CD14-positive monocyte (primary cell): ENCODE results near the gene IGFBP2. TPM values are rescaled to one million over a fixed set of nuclear protein-coding genes. Genes with fewer than 3 reads are reported as not detected.

ENCODE experiments used
- DNase-seq, 3 donors: peaks; one replicate each; pipeline ENCODE4 v3.0.0-alpha.2; 2011 to 2022
- H2AFZ ChIP-seq: 2 replicates; pipeline ENCODE4 v1.6.0; 2012; ENCODE audit warnings: mild to moderate bottlenecking, low read depth, low read length, inconsistent platforms; ENCODE audit not compliant: insufficient read depth, poor library complexity, severe bottlenecking
- H3K27ac ChIP-seq, 2 donors: 1 replicate in 1 of 2; 2 replicates in 1 of 2; pipeline ENCODE4 v1.5.1; 2012 to 2013; ENCODE audit warnings: low read length in 2 of 2, control low read depth in 1 of 2, inconsistent platforms in 1 of 2, low read depth in 1 of 2, mild to moderate bottlenecking in 1 of 2
- H3K27me3 ChIP-seq, 2 donors: one replicate each; pipeline versions ENCODE4 v1.6.0 to v1.6.1; 2011 to 2013; ENCODE audit warnings: low read length in 2 of 2; ENCODE audit not compliant: control insufficient read depth in 2 of 2, insufficient read depth in 2 of 2
- H3K36me3 ChIP-seq, 2 donors: replicated peaks in 1 of 2; 1 replicate in 1 of 2; 2 replicates in 1 of 2; pipeline versions ENCODE4 v1.5.1 to v1.6.1; 2012 to 2013; ENCODE audit warnings: low read length in 2 of 2, control low read depth in 1 of 2, inconsistent platforms in 1 of 2, mild to moderate bottlenecking in 1 of 2; ENCODE audit not compliant: insufficient read depth in 2 of 2, control insufficient read depth in 1 of 2
- H3K4me1 ChIP-seq, 2 donors: 1 replicate in 1 of 2; 2 replicates in 1 of 2; pipeline versions ENCODE4 v1.5.1 to v1.6.1; 2012 to 2013; ENCODE audit warnings: low read length in 2 of 2, control low read depth in 1 of 2, inconsistent platforms in 1 of 2, mild to moderate bottlenecking in 1 of 2, moderate library complexity in 1 of 2; ENCODE audit not compliant: insufficient read depth in 2 of 2, control insufficient read depth in 1 of 2
- H3K4me2 ChIP-seq: replicated peaks from 2 replicates; pipeline ENCODE3; 2012; ENCODE audit warnings: low read length, moderate library complexity, mild to moderate bottlenecking; ENCODE audit not compliant: poor library complexity, severe bottlenecking; ENCODE audit errors: extremely low read depth
- H3K4me3 ChIP-seq, 3 experiments: fragments of 200-600 bp in 1 of 3; sonication (generic) in 1 of 3; replicated peaks in 1 of 3; 1 replicate in 2 of 3; 2 replicates in 1 of 3; pipeline ENCODE4 v1.5.1; 2011 to 2013; ENCODE audit warnings: low read length in 3 of 3, mild to moderate bottlenecking in 3 of 3, control low read depth in 2 of 3, low read depth in 2 of 3, inconsistent platforms in 1 of 3, moderate library complexity in 1 of 3
- H3K79me2 ChIP-seq: 2 replicates; pipeline ENCODE4 v1.6.0; 2012; ENCODE audit warnings: mild to moderate bottlenecking, control low read depth, inconsistent platforms, low read length, moderate library complexity; ENCODE audit not compliant: insufficient read depth
- H3K9ac ChIP-seq: 2 replicates; pipeline ENCODE4 v1.6.0; 2017; ENCODE audit warnings: low read length, mild to moderate bottlenecking; ENCODE audit not compliant: insufficient read depth, poor library complexity, severe bottlenecking
- H3K9me3 ChIP-seq, 2 donors: replicated peaks in 1 of 2; 1 replicate in 1 of 2; 2 replicates in 1 of 2; pipeline versions ENCODE4 v1.5.1 to v1.6.1; 2012 to 2013; ENCODE audit warnings: low read length in 2 of 2, control low read depth in 1 of 2; ENCODE audit not compliant: control insufficient read depth in 1 of 2, insufficient read depth in 1 of 2
- H4K20me1 ChIP-seq: 2 replicates; pipeline ENCODE4 v1.6.0; 2012; ENCODE audit warnings: mild to moderate bottlenecking, low read length, control low read depth, moderate library complexity; ENCODE audit not compliant: insufficient read depth
- H3K27ac Mint-ChIP-seq, 7 donors: one replicate each; pipeline ENCODE4 v1.8.0; 2020; ENCODE audit warnings: mild to moderate bottlenecking in 7 of 7, mixed read lengths in 7 of 7, moderate library complexity in 6 of 7, inconsistent platforms in 2 of 7
- H3K27me3 Mint-ChIP-seq, 3 donors: one replicate each; pipeline ENCODE4 v1.8.0; 2021 to 2022; ENCODE audit warnings: low read depth in 3 of 3, mild to moderate bottlenecking in 3 of 3, mixed read lengths in 3 of 3, moderate library complexity in 3 of 3, inconsistent platforms in 1 of 3
- H3K36me3 Mint-ChIP-seq, 2 donors: one replicate each; pipeline ENCODE4 v1.8.0; 2020; ENCODE audit warnings: mixed read lengths in 2 of 2, inconsistent platforms in 1 of 2, mild to moderate bottlenecking in 1 of 2
- H3K4me1 Mint-ChIP-seq: one replicate; pipeline ENCODE4 v1.8.0; 2020; ENCODE audit warnings: mild to moderate bottlenecking, mixed read lengths
- H3K4me3 Mint-ChIP-seq, 2 donors: one replicate each; pipeline ENCODE4 v1.8.0; 2020; ENCODE audit warnings: mild to moderate bottlenecking in 2 of 2, mixed read lengths in 2 of 2, moderate library complexity in 1 of 2
- H3K9me3 Mint-ChIP-seq, 7 donors: one replicate each; pipeline ENCODE4 v1.8.0; 2020 to 2022; ENCODE audit warnings: mixed read lengths in 7 of 7, mild to moderate bottlenecking in 6 of 7, moderate library complexity in 6 of 7, inconsistent platforms in 2 of 7
- WGBS: methylation state at CpG from one replicate; pipeline ENCODE4 v1.1.5; 2013; ENCODE audit warnings: missing lambda C conversion rate; ENCODE audit not compliant: insufficient coverage; 5-methylcytosine and 5-hydroxymethylcytosine counted together
- intact Hi-C, 2 donors: fragments of 100-400 bp; cut with micrococcal nuclease; formaldehyde crosslinking; loops; one replicate each; pipeline versions ENCODE4 v1.15.0 to v1.15.1; 2023
- polyA plus RNA-seq, 3 donors: library from polyadenylated mRNA; depleted of rRNA in 1 of 3; unstranded in 2 of 3; stranded (reverse) in 1 of 3; fragments of 300-500 nt in 2 of 3; fragments of >200 nt in 1 of 3; fragmentation: Illumina TruSeq in 2 of 3; gene quantifications; 1 replicate in 2 of 3; 2 replicates in 1 of 3; pipeline ENCODE4 v1.2.3, GENCODE V29; 2012 to 2021
- TF ChIP-seq, protein P1 (sequence below): fragments of 200-600 bp; IDR thresholded peaks from one replicate; pipeline ENCODE4 v1.8.0; 2022; ENCODE audit warnings: antibody characterized with exemption, mild to moderate bottlenecking

IGFBP2 gene
- polyA plus RNA-seq, 3 donors = 1.6 TPM; not detected in 2

DNA sequence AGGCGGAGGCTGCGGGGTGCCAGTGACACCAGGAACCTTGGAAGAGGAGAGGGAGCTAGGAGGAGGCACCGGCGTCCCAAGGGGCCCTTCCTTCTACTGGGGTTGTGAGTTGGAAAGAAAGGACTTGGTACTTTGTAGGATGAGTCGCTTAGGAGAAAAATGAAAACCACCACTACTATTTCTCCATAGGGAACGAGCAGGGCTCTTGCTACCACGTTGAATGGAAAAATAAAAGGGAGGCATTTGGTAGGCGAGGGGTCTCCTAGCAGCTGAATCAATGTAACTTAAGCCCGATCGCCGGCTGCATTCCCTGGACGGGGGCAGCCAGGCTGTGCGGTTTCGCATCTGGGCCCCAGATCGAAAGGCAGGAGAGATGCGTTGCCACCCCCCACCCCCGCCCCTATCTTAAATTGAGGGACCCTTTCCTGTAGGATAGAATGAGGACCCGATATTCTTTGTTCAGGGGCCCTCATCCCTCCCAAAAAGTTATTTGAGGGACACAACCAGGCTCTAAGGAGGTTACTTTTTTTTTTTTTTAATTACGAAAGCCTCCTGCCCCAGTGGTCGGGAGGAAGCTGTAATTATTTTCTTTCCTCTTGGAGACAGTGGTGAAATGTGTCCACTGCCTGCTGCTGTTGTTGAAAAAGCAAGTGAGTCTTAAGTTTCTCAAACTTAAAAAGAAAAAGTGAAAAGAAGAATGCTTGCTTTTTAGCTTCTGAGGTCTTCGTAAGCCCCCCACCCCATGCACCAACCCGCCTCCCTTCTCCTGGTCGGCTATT, 1.3 kb downstream of the IGFBP2 start:
- Histone ChIP-seq H3K4me2 (peak overlapping the region; percentile 88), H3K36me3 (no peaks in the 10 kb centered on the region), H3K4me3 (peak overlapping the region in 1 of 3 experiments; percentile 72), H2AFZ (peak overlapping the region; percentile 70), H3K4me1 (peaks cover 41 to 49% of the 10 kb centered on the region in 2 donors), H4K20me1 (no peaks in the 10 kb centered on the region), H3K27ac (no peak overlapping the region), H3K9me3 (no peaks in the 10 kb centered on the region), H3K79me2 (no peaks in the 10 kb centered on the region), H3K9ac (no peak overlapping the region), H3K27me3 (peaks cover 24 to 46% of the 10 kb centered on the region in 2 donors)
- no peak for DNase-seq
- Mint-ChIP-seq H3K4me1 (peaks cover 43% of the 10 kb centered on the region), H3K9me3 (peaks cover 0 to 21% (median 7%) of the 10 kb centered on the region in 7 donors), H3K27me3 (peaks cover 49 to 74% (median 66%) of the 10 kb centered on the region in 3 donors), H3K4me3 (peak overlapping the region; percentile 75 to 94), H3K36me3 (peaks cover 4 to 9% of the 10 kb centered on the region in 2 donors), H3K27ac (peak overlapping the region in 1 of 7 donors; percentile 6)
- intact Hi-C loops = no loop called here
- TF ChIP-seq, protein P1, sequence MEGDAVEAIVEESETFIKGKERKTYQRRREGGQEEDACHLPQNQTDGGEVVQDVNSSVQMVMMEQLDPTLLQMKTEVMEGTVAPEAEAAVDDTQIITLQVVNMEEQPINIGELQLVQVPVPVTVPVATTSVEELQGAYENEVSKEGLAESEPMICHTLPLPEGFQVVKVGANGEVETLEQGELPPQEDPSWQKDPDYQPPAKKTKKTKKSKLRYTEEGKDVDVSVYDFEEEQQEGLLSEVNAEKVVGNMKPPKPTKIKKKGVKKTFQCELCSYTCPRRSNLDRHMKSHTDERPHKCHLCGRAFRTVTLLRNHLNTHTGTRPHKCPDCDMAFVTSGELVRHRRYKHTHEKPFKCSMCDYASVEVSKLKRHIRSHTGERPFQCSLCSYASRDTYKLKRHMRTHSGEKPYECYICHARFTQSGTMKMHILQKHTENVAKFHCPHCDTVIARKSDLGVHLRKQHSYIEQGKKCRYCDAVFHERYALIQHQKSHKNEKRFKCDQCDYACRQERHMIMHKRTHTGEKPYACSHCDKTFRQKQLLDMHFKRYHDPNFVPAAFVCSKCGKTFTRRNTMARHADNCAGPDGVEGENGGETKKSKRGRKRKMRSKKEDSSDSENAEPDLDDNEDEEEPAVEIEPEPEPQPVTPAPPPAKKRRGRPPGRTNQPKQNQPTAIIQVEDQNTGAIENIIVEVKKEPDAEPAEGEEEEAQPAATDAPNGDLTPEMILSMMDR = no peak
- WGBS = 6% methylated on average over 5 of the region's 23 CpGs

DNA sequence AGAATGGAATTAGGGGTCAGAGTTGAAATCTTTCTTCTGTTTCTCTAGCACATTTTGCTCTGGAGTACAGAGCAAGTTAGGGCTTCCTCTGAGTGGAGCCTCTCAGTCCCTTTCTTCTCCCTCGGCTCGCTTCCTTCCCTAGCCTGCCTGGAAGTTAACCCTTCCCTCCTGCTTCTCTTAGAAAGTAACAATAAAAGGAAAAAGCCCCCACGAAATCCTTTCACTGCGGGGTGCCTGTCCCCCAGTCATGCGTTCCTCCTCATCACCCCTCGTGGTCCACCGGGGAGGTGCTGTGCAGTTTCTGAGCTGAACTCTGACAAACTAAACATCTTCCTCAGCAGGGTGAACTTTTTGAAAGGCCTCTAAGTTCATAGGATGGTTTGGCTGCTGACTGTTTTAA, 2.0 kb downstream of the IGFBP2 start:
- Histone ChIP-seq H3K36me3 (no peaks in the 10 kb centered on the region), H3K4me2 (peak overlapping the region; percentile 88), H3K9me3 (no peaks in the 10 kb centered on the region), H3K9ac (no peak overlapping the region), H2AFZ (no peak overlapping the region), H3K79me2 (no peaks in the 10 kb centered on the region), H4K20me1 (no peaks in the 10 kb centered on the region), H3K4me3 (peak overlapping the region in 1 of 3 experiments; percentile 72), H3K27ac (no peak overlapping the region), H3K4me1 (peaks cover 41 to 49% of the 10 kb centered on the region in 2 donors), H3K27me3 (peaks cover 24 to 46% of the 10 kb centered on the region in 2 donors)
- WGBS = 0% methylated on average over 2 of the region's 7 CpGs
- Mint-ChIP-seq H3K36me3 (peaks cover 4 to 9% of the 10 kb centered on the region in 2 donors), H3K27ac (no peak overlapping the region), H3K9me3 (peaks cover 0 to 21% (median 7%) of the 10 kb centered on the region in 7 donors), H3K4me3 (peak overlapping the region; percentile 39 to 94), H3K4me1 (peaks cover 43% of the 10 kb centered on the region), H3K27me3 (peaks cover 49 to 70% (median 60%) of the 10 kb centered on the region in 3 donors)
- TF ChIP-seq, protein P1 = no peak
- intact Hi-C loops = no loop called here
- DNase-seq = no peak
